ENCODE data around the gene CTNND2.

DNA sequence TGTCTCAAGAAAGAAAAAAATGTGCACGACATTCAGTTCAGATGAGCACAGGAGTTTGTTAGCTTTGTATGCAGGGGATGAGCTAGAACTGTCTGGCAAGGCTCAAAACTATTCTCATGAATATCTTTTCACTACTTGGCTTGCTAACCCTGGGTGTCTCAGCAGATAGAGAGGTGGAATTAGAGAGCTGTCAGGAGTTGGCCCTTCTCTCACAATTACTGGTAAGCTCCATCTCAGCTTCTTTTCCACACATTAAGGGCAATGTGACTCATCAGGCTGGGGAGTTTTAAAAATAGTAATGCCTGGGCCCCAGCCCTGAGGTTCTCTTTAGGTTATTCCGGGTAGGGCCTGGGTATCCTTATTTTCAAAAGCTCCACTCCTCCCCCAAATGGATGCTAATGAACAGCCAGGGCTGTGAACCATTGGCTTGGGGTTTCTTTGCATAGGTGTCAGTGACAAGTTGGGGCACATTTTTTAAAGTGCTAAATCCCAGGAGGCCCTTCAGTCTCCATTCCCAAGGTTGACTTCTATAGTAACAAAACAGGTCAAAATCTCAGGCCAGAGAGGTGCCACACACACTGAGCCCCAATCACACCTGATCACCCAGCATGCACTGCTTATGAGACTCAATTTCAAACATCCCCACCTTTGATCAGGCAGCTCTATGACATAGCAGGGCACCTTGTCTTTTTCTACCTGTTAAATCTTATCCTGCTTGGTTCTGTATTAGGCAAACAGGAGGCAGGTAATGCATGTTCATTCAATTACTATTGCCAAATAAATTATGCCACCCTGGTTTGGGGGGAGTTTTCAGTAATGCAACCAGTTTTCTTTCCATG is 903.5 kb downstream of the CTNND2 start:
- TF ChIP-seq CTCF (IDR thresholded peaks at IDR 0.05; ENCODE audit: borderline replicate concordance, extremely low read depth, low read length, poor library complexity, severe bottlenecking) (no peak), EZH2 (IDR thresholded peaks at IDR 0.05; ENCODE audit: borderline replicate concordance, low read depth, low read length, severe bottlenecking) (no peak)

Data from DND-41 (cell line).